Erythroblast (primary cell): Measurements from ENCODE around the gene SAP30BP.

ENCODE experiments used
- GATA1 ChIP-seq: IDR thresholded peaks from 2 replicates; pipeline ENCODE4 v1.6.1; 2011; ENCODE audit warnings: low read depth, mild to moderate bottlenecking, control low read depth, low read length, moderate library complexity
- POLR2A ChIP-seq: IDR thresholded peaks from 2 replicates; pipeline ENCODE4 v1.6.1; 2011; ENCODE audit warnings: mild to moderate bottlenecking, low read length

- TF ChIP-seq POLR2A (peak; percentile 3), GATA1 (no peak)
Measured at GRCh38 chr17:75637551-75637950, 29.6 kb upstream of the SAP30BP start.
